Esophagus squamous epithelium (tissue), 5 donors: Measurements from ENCODE around the gene ANKS1A. TPM values are rescaled to one million over a fixed set of nuclear protein-coding genes. Genes with fewer than 3 reads are reported as not detected.
"Not testable (repeated sequence)": the region's sequence is repeated elsewhere in the genome, so short reads cannot be mapped to it uniquely, and the experiment has no call there.

Source experiments
- DNase-seq: peaks from one replicate; lab custom pipeline; 2025; lab: John Stamatoyannopoulos, UW
- H3K27ac ChIP-seq, 4 donors: fragments of 200-600 bp; sonication (generic); one replicate each; pipeline ENCODE4 v1.5.1; 2016 to 2019; ENCODE audit warnings: mild to moderate bottlenecking in 1 of 4
- H3K27me3 ChIP-seq, 4 donors: fragments of 200-600 bp; sonication (generic); 1 replicate in 3 of 4; 2 replicates in 1 of 4; pipeline versions ENCODE4 v1.5.1 to v1.6.0; 2017 to 2021; ENCODE audit warnings: antibody characterized with exemption in 1 of 4
- H3K36me3 ChIP-seq, 3 donors: fragments of 200-600 bp; sonication (generic); one replicate each; pipeline ENCODE4 v1.5.1; 2016 to 2019
- H3K4me1 ChIP-seq, 3 donors: fragments of 200-600 bp; sonication (generic); one replicate each; pipeline ENCODE4 v1.5.1; 2017 to 2019
- H3K4me3 ChIP-seq, 4 donors: fragments of 200-600 bp; sonication (generic); 1 replicate in 3 of 4; 2 replicates in 1 of 4; pipeline ENCODE4 v1.5.1; 2016 to 2019; ENCODE audit warnings: mild to moderate bottlenecking in 2 of 4, moderate library complexity in 1 of 4
- H3K9me3 ChIP-seq, 3 donors: fragments of 200-600 bp; sonication (generic); one replicate each; pipeline ENCODE4 v1.5.1; 2016 to 2019
- POLR2A ChIP-seq, 4 donors: fragments of 450-650 bp; IDR thresholded peaks; one replicate each; pipeline ENCODE4 v1.6.1; 2017; ENCODE audit warnings: antibody characterized with exemption in 4 of 4, mild to moderate bottlenecking in 4 of 4, moderate library complexity in 3 of 4
- WGBS, 2 donors: methylation state at CpG; one replicate each; pipeline ENCODE4 v1.1.5; 2018; 5-methylcytosine and 5-hydroxymethylcytosine counted together
- intact Hi-C: fragments of 100-400 bp; cut with DNase I; formaldehyde crosslinking; loops from one replicate; pipeline ENCODE4 v1.15.0; 2022
- total RNA-seq, 4 donors: library from RNA; depleted of rRNA; stranded (reverse); fragments of >200 nt; gene quantifications; one replicate each; pipeline ENCODE4 v1.1.0, GENCODE V29; 2016
- TF ChIP-seq, protein P1 (sequence below), 6 experiments: fragments of 450-650 bp in 4 of 6; fragments of 200-600 bp in 2 of 6; sonication (generic) in 2 of 6; IDR thresholded peaks; one replicate each; pipeline ENCODE4 v1.5.1; 2016 to 2019; ENCODE audit warnings: antibody characterized with exemption in 6 of 6, mild to moderate bottlenecking in 4 of 6, moderate library complexity in 4 of 6
- donor health status: DM: yes; HTN: yes; CAD: no.

The ANKS1A gene
- total RNA-seq, 4 donors from 2014 or later, result 12.6 to 27.1 (median 17.5) TPM

DNA sequence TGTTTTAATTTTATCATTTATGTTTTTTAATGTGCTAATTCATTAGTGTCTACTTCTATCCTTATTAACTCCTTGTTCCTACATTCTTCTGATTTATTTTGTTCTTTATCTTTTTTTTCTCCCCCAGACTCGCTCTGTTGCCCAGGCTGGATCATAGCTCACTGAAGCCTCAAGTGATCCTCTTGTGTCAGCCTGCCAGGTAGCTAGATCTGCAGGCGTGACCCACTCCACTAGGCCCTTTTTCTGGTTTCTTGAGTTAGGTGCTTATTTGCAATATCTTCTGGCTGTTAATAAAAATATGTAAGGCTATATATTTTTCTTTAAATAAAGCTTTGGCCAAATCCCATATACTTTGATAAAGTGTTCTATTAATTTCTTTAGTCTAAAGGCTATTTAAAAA, 4.1 kb upstream of the ANKS1A start:
- DNase-seq, result no peak
- WGBS, 2 donors, result 77 to 98% methylated on average over 2 of the region's 2 CpGs
- peaks cover 10 to 24% (median 10%) of the 10 kb centered on the region in 3 donors for H3K4me1 ChIP-seq
- intact Hi-C loops, result no loop called here
- no peak overlapping the region for H3K27ac ChIP-seq
- no peaks in the 10 kb centered on the region for H3K27me3 ChIP-seq
- no peaks in the 10 kb centered on the region for H3K9me3 ChIP-seq
- no peak overlapping the region for H3K4me3 ChIP-seq
- H3K36me3 ChIP-seq, result peaks cover 0 to 47% (median 3%) of the 10 kb centered on the region in 3 donors
- TF ChIP-seq, protein P1, sequence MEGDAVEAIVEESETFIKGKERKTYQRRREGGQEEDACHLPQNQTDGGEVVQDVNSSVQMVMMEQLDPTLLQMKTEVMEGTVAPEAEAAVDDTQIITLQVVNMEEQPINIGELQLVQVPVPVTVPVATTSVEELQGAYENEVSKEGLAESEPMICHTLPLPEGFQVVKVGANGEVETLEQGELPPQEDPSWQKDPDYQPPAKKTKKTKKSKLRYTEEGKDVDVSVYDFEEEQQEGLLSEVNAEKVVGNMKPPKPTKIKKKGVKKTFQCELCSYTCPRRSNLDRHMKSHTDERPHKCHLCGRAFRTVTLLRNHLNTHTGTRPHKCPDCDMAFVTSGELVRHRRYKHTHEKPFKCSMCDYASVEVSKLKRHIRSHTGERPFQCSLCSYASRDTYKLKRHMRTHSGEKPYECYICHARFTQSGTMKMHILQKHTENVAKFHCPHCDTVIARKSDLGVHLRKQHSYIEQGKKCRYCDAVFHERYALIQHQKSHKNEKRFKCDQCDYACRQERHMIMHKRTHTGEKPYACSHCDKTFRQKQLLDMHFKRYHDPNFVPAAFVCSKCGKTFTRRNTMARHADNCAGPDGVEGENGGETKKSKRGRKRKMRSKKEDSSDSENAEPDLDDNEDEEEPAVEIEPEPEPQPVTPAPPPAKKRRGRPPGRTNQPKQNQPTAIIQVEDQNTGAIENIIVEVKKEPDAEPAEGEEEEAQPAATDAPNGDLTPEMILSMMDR (IDR thresholded peaks at IDR 0.05), result no peak
- TF ChIP-seq POLR2A (IDR thresholded peaks at IDR 0.05), result no peak

DNA sequence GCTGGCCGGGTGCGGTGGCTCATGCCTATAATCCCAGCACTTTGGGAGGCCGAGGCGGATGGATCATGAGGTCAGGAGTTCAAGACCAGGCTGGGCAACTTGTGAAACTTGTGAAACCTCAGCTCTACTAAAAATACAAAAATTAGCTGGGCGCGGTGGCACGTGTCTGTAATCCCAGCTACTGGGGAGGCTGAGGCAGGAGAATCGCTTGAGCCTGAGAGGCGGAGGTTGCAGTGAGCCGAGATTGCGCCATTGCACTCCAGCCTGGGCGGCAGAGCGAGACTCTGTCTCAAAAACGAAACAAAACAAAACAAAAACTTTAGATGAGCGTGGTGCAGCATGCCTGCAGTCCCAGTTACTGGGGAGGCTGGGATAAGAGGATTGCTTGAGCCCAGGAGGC, 3.2 kb upstream of the ANKS1A start:
- not testable (repeated sequence) for H3K27me3 ChIP-seq, H3K4me3 ChIP-seq
- 81 to 84% methylated on average over 15 of the region's 15 CpGs for WGBS, 2 donors

DNA sequence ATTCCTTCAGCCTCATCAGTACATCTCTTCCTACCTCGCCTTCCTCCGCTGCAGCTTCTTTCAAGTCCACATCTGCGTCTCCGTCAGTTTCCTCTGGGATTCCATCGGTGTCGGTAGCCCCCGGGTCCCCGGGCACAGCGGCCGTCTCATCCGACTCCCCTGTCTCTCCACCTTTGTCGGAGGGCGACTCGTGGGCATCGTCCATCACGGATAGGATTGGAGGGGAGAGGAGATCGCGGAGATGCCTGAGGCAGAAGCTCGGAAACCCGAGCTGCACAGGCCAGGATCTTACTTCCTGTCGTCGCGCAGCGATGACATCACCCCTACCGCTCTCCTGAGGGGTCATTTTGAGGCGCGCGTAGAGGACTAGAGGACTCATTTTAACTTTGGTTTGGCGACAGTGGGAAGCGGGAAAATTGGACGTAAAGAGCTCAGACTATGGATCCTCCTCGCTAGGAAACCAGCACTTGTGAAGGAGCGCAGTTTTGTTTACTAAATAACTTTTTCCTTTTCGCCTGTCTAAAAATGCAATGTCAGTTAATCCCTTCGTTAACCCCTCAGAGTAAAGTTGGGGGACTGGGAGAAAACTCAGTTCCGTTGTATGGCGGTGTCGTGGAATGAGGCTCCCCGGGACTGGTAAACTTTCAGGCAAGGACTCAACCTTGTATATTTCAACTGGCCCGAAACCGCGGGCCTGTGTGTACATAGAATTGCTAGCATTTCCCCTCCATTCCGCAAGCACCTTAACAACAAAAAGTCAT, 1.1 kb upstream of the ANKS1A start, which contains the start of gene TAF11:
Gene TAF11, minus strand, starts transcription at position 290 of the 761 bp plus-strand sequence. Its CDS starts 85 bp downstream, at position 205.
- Histone ChIP-seq H3K4me3 (peak within 1 kb of the TSS; percentile 63 to 97 (median 90)), H3K9me3 (no peaks in the 10 kb centered on the region), H3K4me1 (peaks cover 23 to 53% (median 25%) of the 10 kb centered on the region in 3 donors), H3K27ac (peak within 1 kb of the TSS; percentile 92 to 96 (median 94)), H3K36me3 (peaks cover 0 to 17% (median 0%) of the 10 kb centered on the region in 3 donors), H3K27me3 (no peaks in the 10 kb centered on the region)
- whole genome bisulfite sequencing, 2 donors, result 0 to 1% methylated on average over 16 to 42 of the region's 43 CpGs
- TF ChIP-seq, protein P1 (IDR thresholded peaks at IDR 0.05), result peak in 2 of 6 experiments; percentile 3 to 6
- peak in 3 of 4 donors; percentile 64 to 84 (median 84) for TF ChIP-seq POLR2A (IDR thresholded peaks at IDR 0.05)
- DNase-seq, result peak; percentile 68
- intact Hi-C loops, result no loop called here

More for the DNA sequence above, 3.2 kb upstream of the ANKS1A start:
- intact Hi-C loops, H3K27ac ChIP-seq, H3K9me3 ChIP-seq, DNase-seq: not testable (repeated sequence)
- peaks cover 18 to 32% (median 19%) of the 10 kb centered on the region in 3 donors for H3K4me1 ChIP-seq
- H3K36me3 ChIP-seq, result peaks cover 0 to 38% (median 3%) of the 10 kb centered on the region in 3 donors

DNA sequence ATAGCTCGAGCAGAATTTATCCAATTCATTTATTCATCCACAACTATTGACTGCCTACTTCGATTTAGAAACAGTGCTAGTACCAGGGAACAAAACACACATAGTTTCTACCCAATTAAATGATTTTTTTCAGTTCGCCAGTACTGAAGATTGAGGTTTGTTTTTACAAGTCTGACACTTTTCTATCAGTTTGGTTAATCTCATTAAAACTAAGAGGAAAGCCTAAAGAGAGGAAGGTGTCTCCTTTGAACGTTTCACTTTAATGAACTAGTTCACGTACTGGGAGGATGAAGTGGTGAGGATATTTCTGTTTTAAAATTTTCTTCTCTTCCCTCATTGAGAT, 570 bp upstream of the ANKS1A start:
- H3K36me3 ChIP-seq, result peaks cover 0 to 12% (median 0%) of the 10 kb centered on the region in 3 donors
- WGBS, 2 donors, result 0 to 1% methylated on average over 5 of the region's 5 CpGs
- no peaks in the 10 kb centered on the region for H3K9me3 ChIP-seq
- H3K27me3 ChIP-seq, result no peaks in the 10 kb centered on the region
- H3K4me1 ChIP-seq, result peaks cover 23 to 58% (median 25%) of the 10 kb centered on the region in 3 donors
- H3K4me3 ChIP-seq, result peak overlapping the region; percentile 63 to 97 (median 90)
- no peak for TF ChIP-seq POLR2A (IDR thresholded peaks at IDR 0.05)
- TF ChIP-seq, protein P1 (IDR thresholded peaks at IDR 0.05), result no peak
- DNase-seq, result no peak
- intact Hi-C loops, result no loop called here
- peak overlapping the region; percentile 92 to 96 (median 94) for H3K27ac ChIP-seq

DNA sequence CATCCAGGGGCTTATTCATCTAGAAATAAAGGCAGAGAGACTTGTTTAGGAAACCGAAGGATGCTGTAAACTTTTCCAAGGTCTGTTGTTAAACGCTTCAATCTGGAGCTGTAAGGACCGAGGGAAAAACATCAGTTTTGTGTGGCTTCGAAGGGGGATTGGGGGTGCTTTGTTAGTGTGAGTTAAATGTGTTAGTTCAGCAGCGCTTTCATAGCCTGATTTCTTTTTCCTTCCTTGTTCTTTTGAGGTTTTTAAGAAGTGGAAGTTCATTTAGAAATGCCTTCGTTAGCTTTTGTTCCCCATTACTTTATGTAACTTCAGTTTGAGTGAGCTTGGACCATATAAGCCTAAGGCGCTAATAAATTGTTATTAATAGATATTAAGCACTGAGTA, 1.5 kb downstream of the ANKS1A start:
- peak overlapping the region in 3 of 4 donors; percentile 18 to 96 (median 95) for H3K27ac ChIP-seq
- H3K4me1 ChIP-seq, result peaks cover 23 to 56% (median 25%) of the 10 kb centered on the region in 3 donors
- intact Hi-C loops, result no loop called here
- TF ChIP-seq, protein P1 (IDR thresholded peaks at IDR 0.05), result no peak
- TF ChIP-seq POLR2A (IDR thresholded peaks at IDR 0.05), result no peak
- no peak for DNase-seq
- no peaks in the 10 kb centered on the region for H3K36me3 ChIP-seq
- no peaks in the 10 kb centered on the region for H3K27me3 ChIP-seq
- 34 to 50% methylated on average over 7 of the region's 7 CpGs for WGBS, 2 donors
- H3K4me3 ChIP-seq, result peak overlapping the region; percentile 63 to 97 (median 90)
- H3K9me3 ChIP-seq, result no peaks in the 10 kb centered on the region
